Mucosa of stomach (tissue), 1 donor: Measurements from ENCODE around the gene SARM1.
"Not testable (repeated sequence)": the region's sequence is repeated elsewhere in the genome, so short reads cannot be mapped to it uniquely, and the experiment has no call there.

ENCODE experiments used
- H3K27me3 ChIP-seq: one replicate; pipeline ENCODE4 v1.7.0; 2013; ENCODE audit warnings: mild to moderate bottlenecking, low read length; ENCODE audit not compliant: control insufficient read depth, insufficient read depth
- H3K36me3 ChIP-seq: one replicate; pipeline ENCODE4 v1.7.0; 2013; ENCODE audit warnings: low read length; ENCODE audit not compliant: control insufficient read depth, insufficient read depth
- H3K4me1 ChIP-seq: one replicate; pipeline ENCODE4 v1.7.0; 2013; ENCODE audit warnings: mild to moderate bottlenecking, low read length; ENCODE audit not compliant: control insufficient read depth, insufficient read depth
- H3K4me3 ChIP-seq: one replicate; pipeline ENCODE4 v1.7.0; 2013; ENCODE audit warnings: low read length
- H3K9ac ChIP-seq: one replicate; pipeline ENCODE4 v1.7.0; 2013; ENCODE audit warnings: mild to moderate bottlenecking, low read length, moderate library complexity
- H3K9me3 ChIP-seq: one replicate; pipeline ENCODE4 v1.7.0; 2013; ENCODE audit warnings: mild to moderate bottlenecking, low read length, moderate library complexity; ENCODE audit not compliant: control insufficient read depth
- donor health status: Pancreatic carcinoma.

The SARM1 gene

DNA sequence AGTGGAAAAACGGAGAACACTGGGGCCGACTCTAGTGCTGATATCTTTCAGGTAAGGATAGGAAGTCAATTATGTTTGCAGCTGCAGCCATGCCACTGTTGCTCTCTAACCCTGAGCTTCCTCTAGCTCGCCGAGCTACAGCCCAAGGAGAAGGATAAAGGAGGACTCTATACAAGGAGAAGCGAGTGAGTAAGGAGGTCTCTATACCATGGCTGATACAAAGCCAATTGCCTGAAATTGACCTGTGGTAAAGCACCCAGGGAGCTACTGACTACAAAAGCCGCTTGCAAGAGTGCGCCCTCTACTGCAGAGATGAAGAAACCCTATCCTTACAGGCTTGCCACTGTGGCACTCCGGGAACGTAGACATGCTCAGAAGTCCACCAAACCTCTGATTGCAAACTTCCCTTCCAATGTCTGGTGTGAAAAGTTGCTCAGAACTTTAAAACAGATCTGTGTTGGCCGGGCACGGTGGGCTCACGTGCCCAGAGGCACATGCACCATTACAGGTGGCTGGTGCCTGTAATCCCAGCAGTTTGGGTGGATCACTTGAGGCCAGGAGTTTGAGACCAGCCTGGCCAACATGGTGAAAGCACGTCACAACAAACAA, 45.3 kb downstream of the SARM1 start:
- H3K4me3 ChIP-seq = no peak overlapping the region
- no peaks in the 10 kb centered on the region for H3K36me3 ChIP-seq
- no peak overlapping the region for H3K9ac ChIP-seq
- H3K4me1 ChIP-seq = no peaks in the 10 kb centered on the region
- no peaks in the 10 kb centered on the region for H3K9me3 ChIP-seq
- peaks cover 4% of the 10 kb centered on the region for H3K27me3 ChIP-seq

- peaks cover 7% of the 10 kb centered on the region for H3K4me1 ChIP-seq
- no peak overlapping the region for H3K9ac ChIP-seq
- H3K36me3 ChIP-seq = no peaks in the 10 kb centered on the region
- no peaks in the 10 kb centered on the region for H3K27me3 ChIP-seq
- no peak overlapping the region for H3K4me3 ChIP-seq
- H3K9me3 ChIP-seq = no peaks in the 10 kb centered on the region
Measured at GRCh38 chr17:28421787-28422305, 50.4 kb downstream of the SARM1 start.

DNA sequence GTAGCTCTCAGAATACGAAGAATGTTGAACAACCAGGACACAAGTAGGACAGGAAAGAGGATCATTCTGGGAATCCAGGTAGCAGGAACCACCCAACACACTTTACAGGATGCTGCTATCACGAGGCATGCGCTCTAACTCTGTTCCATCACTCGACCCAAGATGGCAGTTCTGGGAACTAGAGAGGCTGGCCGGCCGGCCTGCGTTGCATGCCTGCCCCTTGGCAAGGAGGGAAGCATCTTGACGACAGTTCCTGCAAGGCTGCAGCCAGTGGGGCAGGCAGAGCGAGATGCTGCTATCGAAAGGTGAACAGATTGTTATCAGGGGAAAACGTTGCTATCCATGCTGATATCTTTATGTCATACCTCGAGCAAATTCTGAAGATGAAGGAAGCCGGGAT, 53.7 kb downstream of the SARM1 start:
- Histone ChIP-seq H3K9me3 (no peaks in the 10 kb centered on the region), H3K27me3 (no peaks in the 10 kb centered on the region), H3K9ac (no peak overlapping the region), H3K4me1 (peaks cover 15% of the 10 kb centered on the region), H3K36me3 (no peaks in the 10 kb centered on the region), H3K4me3 (no peak overlapping the region)

- H3K4me1 ChIP-seq = peaks cover 15% of the 10 kb centered on the region
- H3K4me3 ChIP-seq = no peak overlapping the region
- H3K36me3 ChIP-seq = no peaks in the 10 kb centered on the region
- H3K27me3 ChIP-seq = no peaks in the 10 kb centered on the region
- no peaks in the 10 kb centered on the region for H3K9me3 ChIP-seq
- no peak overlapping the region for H3K9ac ChIP-seq
Measured at GRCh38 chr17:28426081-28426519, 54.6 kb downstream of the SARM1 start.

- Histone ChIP-seq H3K9ac (no peak overlapping the region), H3K27me3 (no peaks in the 10 kb centered on the region), H3K9me3 (no peaks in the 10 kb centered on the region), H3K4me1 (peaks cover 21% of the 10 kb centered on the region), H3K4me3 (no peak overlapping the region), H3K36me3 (no peaks in the 10 kb centered on the region)
Measured at GRCh38 chr17:28427371-28427770, 55.9 kb downstream of the SARM1 start.

GRCh38 chr17:28427982-28428381, 56.5 kb downstream of the SARM1 start:
- not testable (repeated sequence) for H3K27me3 ChIP-seq, H3K36me3 ChIP-seq, H3K9ac ChIP-seq, H3K4me3 ChIP-seq, H3K9me3 ChIP-seq
- peaks cover 25% of the 10 kb centered on the region for H3K4me1 ChIP-seq

DNA sequence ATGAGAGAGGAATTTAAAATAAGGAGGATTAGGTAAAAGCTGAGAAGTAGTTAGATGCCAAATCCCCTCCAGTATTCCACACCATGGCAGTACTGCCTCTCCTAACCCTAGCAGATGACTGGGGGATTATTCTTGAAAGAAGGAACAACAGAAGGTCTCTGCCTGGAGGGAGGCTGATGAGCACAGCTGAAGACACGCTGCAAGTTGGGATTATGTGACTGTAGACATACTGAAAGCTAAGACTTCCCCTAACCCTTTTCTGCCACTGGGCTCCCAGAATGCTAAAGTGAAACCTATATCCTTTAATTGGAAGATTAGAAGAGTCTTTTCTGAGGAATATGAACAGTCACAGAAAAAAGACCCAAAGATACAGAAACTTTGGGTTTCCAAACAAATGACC, 62.2 kb downstream of the SARM1 start:
- Histone ChIP-seq H3K4me3 (no peak overlapping the region), H3K36me3 (no peaks in the 10 kb centered on the region), H3K4me1 (peaks cover 18% of the 10 kb centered on the region)

DNA sequence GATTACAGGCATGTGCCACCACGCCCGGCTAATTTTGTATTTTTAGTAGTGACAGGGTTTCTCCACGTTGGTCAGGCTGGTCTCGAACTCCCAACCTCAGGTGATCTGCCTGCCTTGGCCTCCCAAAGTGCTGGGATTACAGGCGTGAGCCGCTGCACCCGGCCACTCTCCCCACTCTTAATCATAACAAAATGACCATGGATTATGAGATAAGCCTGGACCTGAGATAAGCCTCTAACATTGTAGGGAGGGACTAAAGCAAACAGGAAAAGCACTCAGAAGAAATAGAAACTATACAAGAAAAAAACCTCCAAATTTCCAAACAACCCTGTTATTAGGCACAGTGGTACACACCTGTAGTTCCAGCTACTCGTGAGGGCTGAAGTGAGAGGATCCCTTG, 62.8 kb downstream of the SARM1 start:
- not testable (repeated sequence) for H3K4me3 ChIP-seq, H3K9ac ChIP-seq, H3K36me3 ChIP-seq, H3K27me3 ChIP-seq, H3K9me3 ChIP-seq
- H3K4me1 ChIP-seq = peaks cover 17% of the 10 kb centered on the region

More for the DNA sequence above, 62.2 kb downstream of the SARM1 start:
- H3K9ac ChIP-seq = no peak overlapping the region
- H3K27me3 ChIP-seq = no peaks in the 10 kb centered on the region
- H3K9me3 ChIP-seq = no peaks in the 10 kb centered on the region

GRCh38 chr17:28443901-28444638, 72.6 kb downstream of the SARM1 start:
- Histone ChIP-seq H3K4me3 (no peak overlapping the region), H3K4me1 (peaks cover 6% of the 10 kb centered on the region), H3K9me3 (no peaks in the 10 kb centered on the region), H3K9ac (no peak overlapping the region), H3K36me3 (no peaks in the 10 kb centered on the region), H3K27me3 (no peaks in the 10 kb centered on the region)

DNA sequence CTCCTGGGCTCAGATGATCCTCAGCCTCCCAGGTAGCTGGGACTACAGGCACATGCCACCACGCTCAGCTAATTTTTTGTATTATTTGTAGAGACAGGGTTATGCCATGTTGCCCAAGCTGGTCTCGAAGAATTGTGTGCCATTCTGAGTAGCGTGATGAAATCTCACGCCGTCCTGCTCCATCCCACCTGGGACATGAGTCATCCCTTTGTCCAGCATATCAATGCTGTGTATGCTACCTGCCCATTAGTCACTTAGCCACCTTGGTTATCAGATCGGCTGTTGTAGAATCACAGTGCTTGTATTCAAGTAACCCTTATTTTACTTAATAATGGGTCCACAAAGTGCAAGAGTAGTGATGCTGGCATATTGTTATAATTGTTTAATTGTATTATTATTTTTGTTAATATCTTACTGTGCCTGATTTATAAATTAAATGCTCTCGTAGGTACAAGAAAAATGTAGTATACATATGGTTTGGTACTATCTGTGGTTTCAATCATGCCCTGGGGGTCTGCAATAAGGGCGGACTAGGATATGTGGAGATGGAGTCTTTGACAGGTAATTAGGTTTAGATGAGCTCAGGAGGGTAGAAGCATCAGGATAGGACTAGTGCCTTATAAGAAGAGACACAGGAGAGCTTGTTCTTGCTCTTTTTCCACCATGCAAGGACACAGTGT, 75.4 kb downstream of the SARM1 start:
- Histone ChIP-seq H3K4me3 (no peak overlapping the region), H3K9me3 (no peaks in the 10 kb centered on the region), H3K27me3 (no peaks in the 10 kb centered on the region), H3K9ac (no peak overlapping the region), H3K4me1 (peaks cover 6% of the 10 kb centered on the region), H3K36me3 (no peaks in the 10 kb centered on the region)

- Histone ChIP-seq H3K36me3 (no peaks in the 10 kb centered on the region), H3K4me1 (peaks cover 6% of the 10 kb centered on the region), H3K9me3 (no peaks in the 10 kb centered on the region), H3K27me3 (no peaks in the 10 kb centered on the region), H3K9ac (no peak overlapping the region), H3K4me3 (no peak overlapping the region)
Measured at GRCh38 chr17:28447396-28447760, 75.9 kb downstream of the SARM1 start.

- H3K9me3 ChIP-seq = no peaks in the 10 kb centered on the region
- H3K9ac ChIP-seq = no peak overlapping the region
- H3K36me3 ChIP-seq = no peaks in the 10 kb centered on the region
- no peaks in the 10 kb centered on the region for H3K27me3 ChIP-seq
- H3K4me3 ChIP-seq = no peak overlapping the region
- H3K4me1 ChIP-seq = no peaks in the 10 kb centered on the region
Measured at GRCh38 chr17:28449859-28450258, 78.4 kb downstream of the SARM1 start.
